ENCODE measurements around the gene DENND1A.
"Not testable (repeated sequence)": the region's sequence is repeated elsewhere in the genome, so short reads cannot be mapped to it uniquely, and the experiment has no call there.

DENND1A gene

GRCh38 chr9:123637606-123637944 is 292.4 kb downstream of the DENND1A start:
- no peak for TF ChIP-seq CTCF (IDR thresholded peaks at IDR 0.05; ENCODE audit: insufficient read depth, missing control alignments)
- DNase-seq (ENCODE audit: insufficient read length, low spot score) = no peak
- no peak for FAIRE-seq

- not testable (repeated sequence) for FAIRE-seq; DNase-seq (ENCODE audit: insufficient read length, low spot score)
Measured at GRCh38 chr9:123636805-123637204, 293.1 kb downstream of the DENND1A start.

- no peak for TF ChIP-seq CTCF (IDR thresholded peaks at IDR 0.05; ENCODE audit: insufficient read depth, missing control alignments)
- no peak for DNase-seq (ENCODE audit: insufficient read length, low spot score)
- no peak for FAIRE-seq
Measured at GRCh38 chr9:123631862-123632261, 298.1 kb downstream of the DENND1A start.

GRCh38 chr9:123630233-123630632 is 299.7 kb downstream of the DENND1A start:
- no peak for FAIRE-seq
- no peak for TF ChIP-seq CTCF (IDR thresholded peaks at IDR 0.05; ENCODE audit: insufficient read depth, missing control alignments)

GRCh38 chr9:123629531-123629930 is 300.4 kb downstream of the DENND1A start:
- no peak for TF ChIP-seq CTCF (IDR thresholded peaks at IDR 0.05; ENCODE audit: insufficient read depth, missing control alignments)
- FAIRE-seq (no peak), DNase-seq (ENCODE audit: insufficient read length, low spot score) (no peak)

More at GRCh38 chr9:123630233-123630632, 299.7 kb downstream of the DENND1A start:
- no peak for DNase-seq (ENCODE audit: insufficient read length, low spot score)

GRCh38 chr9:123622711-123623241 is 307.1 kb downstream of the DENND1A start:
- no peak for FAIRE-seq

GRCh38 chr9:123620239-123620638 is 309.7 kb downstream of the DENND1A start:
- no peak for TF ChIP-seq CTCF (IDR thresholded peaks at IDR 0.05; ENCODE audit: insufficient read depth, missing control alignments)
- DNase-seq (ENCODE audit: insufficient read length, low spot score) (no peak), FAIRE-seq (no peak)

More at GRCh38 chr9:123622711-123623241, 307.1 kb downstream of the DENND1A start:
- no peak for TF ChIP-seq CTCF (IDR thresholded peaks at IDR 0.05; ENCODE audit: insufficient read depth, missing control alignments)
- DNase-seq (ENCODE audit: insufficient read length, low spot score) = no peak

All from D721Med (cell line).